Muscle of leg (tissue), 11 donors: Measurements from ENCODE around the gene MMEL1. TPM values are rescaled to one million over a fixed set of nuclear protein-coding genes. Genes with fewer than 3 reads are reported as not detected.

Experiments
- DNase-seq: peaks from one replicate; pipeline ENCODE4 v3.0.0; 2013
- H3K27ac ChIP-seq: one replicate; pipeline ENCODE4 v1.5.1; 2013; ENCODE audit warnings: mild to moderate bottlenecking, low read length, control low read depth
- H3K27me3 ChIP-seq: one replicate; pipeline ENCODE4 v1.6.1; 2013; ENCODE audit warnings: low read length; ENCODE audit not compliant: control insufficient read depth, insufficient read depth
- H3K36me3 ChIP-seq: one replicate; pipeline ENCODE4 v1.6.1; 2013; ENCODE audit warnings: low read length; ENCODE audit not compliant: control insufficient read depth, insufficient read depth
- H3K4me1 ChIP-seq: one replicate; pipeline ENCODE4 v1.6.1; 2013; ENCODE audit warnings: low read length; ENCODE audit not compliant: control insufficient read depth, insufficient read depth
- H3K4me3 ChIP-seq: one replicate; pipeline ENCODE4 v1.5.1; 2013; ENCODE audit warnings: low read length, control low read depth
- H3K9me3 ChIP-seq: replicated peaks from 2 replicates; pipeline ENCODE4 v1.6.1; 2013; ENCODE audit warnings: low read depth, low read length; ENCODE audit not compliant: control insufficient read depth
- WGBS: methylation state at CpG from one replicate; pipeline ENCODE4 v1.1.5; 2013; ENCODE audit warnings: missing lambda C conversion rate; ENCODE audit not compliant: insufficient coverage; 5-methylcytosine and 5-hydroxymethylcytosine counted together
- polyA plus RNA-seq, 8 donors: library from polyadenylated mRNA; unstranded; fragments of 120-200 nt; gene quantifications; one replicate each; pipeline versions ENCODE4 v1.2.1 to v1.2.3, GENCODE V29; 2013; ENCODE audit warnings: inconsistent platforms in 1 of 8, low replicate concordance in 1 of 8; ENCODE audit not compliant: insufficient read length in 8 of 8, insufficient read depth in 1 of 8
- total RNA-seq: library from RNA; stranded (reverse); fragments of 120-200 nt; gene quantifications from one replicate; pipeline ENCODE4 v1.2.4, GENCODE V29; 2013

The MMEL1 gene
- total and polyA plus RNA-seq, 9 donors, result 0.29 to 1.2 (median 0.61) TPM

DNA sequence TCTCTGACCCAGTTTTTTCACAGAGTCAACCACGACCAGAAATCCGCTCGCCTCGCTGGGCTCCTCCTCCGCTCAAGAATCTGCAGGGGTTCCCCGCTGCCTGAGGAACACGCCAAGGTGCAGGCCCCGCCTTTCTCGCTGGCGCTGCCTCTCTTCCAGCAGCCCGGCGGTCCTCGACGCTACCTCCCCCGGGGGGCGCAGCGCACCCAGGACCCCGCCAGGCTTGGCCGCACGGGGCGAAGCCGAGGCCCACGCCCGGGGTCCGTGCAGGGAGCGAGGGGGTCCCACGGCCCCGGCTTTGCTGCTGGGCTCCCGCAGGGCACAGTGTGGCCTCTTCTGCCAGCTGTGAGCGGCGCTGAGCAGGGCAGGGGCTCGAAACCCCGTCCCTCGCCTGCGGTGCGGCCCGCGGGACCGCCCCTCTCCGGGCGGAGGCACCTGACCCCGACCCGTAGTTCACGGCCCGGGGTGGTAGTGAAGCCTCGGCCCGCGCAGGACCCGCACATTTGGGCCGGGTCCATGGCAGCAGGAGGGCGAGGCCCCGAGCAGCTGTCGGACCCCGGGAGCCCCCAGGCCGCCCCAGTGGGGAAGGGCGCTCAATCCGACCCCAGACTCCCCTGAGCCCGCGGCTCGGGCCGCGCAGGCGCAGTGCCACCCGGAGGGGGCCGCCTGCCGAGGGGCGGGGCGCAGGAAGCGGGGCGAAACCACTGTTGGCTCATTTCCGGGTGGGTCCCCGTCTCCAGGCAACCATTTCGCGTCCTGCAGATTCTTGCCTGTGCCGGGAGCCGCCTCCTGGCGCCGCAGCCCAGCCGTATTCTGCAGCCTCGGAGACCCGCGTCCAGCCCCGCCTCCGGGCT is 10.0 kb upstream of the MMEL1 start:
- peaks cover 9% of the 10 kb centered on the region for H3K9me3 ChIP-seq
- WGBS, result under 1% methylated on average over 84 of the region's 84 CpGs
- no peaks in the 10 kb centered on the region for H3K36me3 ChIP-seq
- H3K4me3 ChIP-seq, result peak overlapping the region; percentile 76
- no peak overlapping the region for H3K27ac ChIP-seq
- H3K27me3 ChIP-seq, result no peaks in the 10 kb centered on the region
- peak; percentile 96 for DNase-seq
- peaks cover 32% of the 10 kb centered on the region for H3K4me1 ChIP-seq

DNA sequence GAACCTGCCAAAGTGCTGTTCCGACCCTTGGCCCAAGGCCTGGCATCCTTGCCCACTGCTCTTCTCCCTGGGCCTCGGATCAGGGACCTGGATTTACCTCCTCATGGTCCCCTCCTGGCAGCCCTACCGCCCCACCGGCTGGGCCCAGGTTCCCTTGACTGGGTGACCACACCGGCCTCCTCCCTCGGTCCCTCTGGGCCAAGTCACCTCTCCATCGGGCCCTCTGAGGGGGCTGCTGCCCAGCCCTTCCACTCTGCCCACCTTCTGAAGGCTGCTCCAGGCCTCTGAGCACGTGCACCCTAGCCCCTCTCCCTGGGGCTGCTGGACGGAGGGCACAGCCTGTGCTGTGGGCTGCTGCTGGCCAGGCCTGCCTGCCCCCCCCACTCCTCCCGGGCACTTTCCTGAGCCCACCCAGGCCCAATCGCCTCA is 9.3 kb upstream of the MMEL1 start:
- Histone ChIP-seq H3K4me3 (peak overlapping the region; percentile 76), H3K36me3 (no peaks in the 10 kb centered on the region), H3K27ac (no peak overlapping the region), H3K9me3 (peaks cover 5% of the 10 kb centered on the region), H3K4me1 (peaks cover 32% of the 10 kb centered on the region), H3K27me3 (no peaks in the 10 kb centered on the region)
- no peak for DNase-seq
- WGBS, result 27% methylated on average over 11 of the region's 11 CpGs

DNA sequence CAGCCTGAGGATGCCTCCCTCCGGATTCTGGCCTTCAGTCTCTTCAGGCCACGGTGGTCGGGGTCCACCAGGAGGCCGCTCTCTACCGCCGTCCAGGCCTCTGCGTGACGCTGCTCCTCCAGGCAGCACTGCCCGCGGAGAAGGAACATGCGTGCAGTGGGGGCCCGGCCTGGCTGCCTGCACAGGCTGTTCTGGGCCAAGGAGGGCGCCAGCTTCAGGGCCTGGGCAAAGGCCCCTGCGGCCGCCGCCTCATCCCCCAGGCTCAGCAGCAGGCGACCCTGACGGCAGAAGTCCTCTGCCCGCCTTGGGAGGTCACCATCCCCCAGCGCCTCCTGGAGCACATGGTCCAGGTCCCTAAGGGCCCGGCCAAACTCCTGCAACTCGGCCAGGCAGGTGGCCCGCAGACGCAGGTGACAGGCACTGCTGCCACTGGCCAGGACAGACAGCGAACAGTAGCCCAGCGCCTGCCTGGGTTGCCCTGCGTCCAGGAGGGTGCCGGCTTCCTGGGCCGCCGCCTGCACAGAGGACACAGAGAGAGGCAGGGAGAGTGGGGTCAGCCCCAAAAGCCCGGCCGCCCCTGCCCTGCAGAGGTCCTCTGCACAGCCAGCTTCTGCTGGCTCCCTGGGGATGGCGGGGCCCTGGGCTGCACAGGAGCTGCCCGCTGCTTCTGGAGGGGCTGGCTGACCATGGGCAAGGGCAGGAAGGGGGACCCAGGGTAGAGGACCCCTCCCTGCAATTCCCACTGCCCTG is 8.7 kb upstream of the MMEL1 start:
- Histone ChIP-seq H3K27ac (no peak overlapping the region), H3K4me1 (peaks cover 32% of the 10 kb centered on the region), H3K9me3 (peaks cover 4% of the 10 kb centered on the region), H3K4me3 (peak overlapping the region; percentile 76), H3K27me3 (no peaks in the 10 kb centered on the region), H3K36me3 (no peaks in the 10 kb centered on the region)
- no peak for DNase-seq
- 79% methylated on average over 32 of the region's 34 CpGs for WGBS

GRCh38 chr1:2640626-2641025 is 7.8 kb upstream of the MMEL1 start:
- Histone ChIP-seq H3K27ac (peak overlapping the region; percentile 42), H3K27me3 (no peaks in the 10 kb centered on the region), H3K36me3 (no peaks in the 10 kb centered on the region), H3K4me3 (no peak overlapping the region), H3K4me1 (peaks cover 32% of the 10 kb centered on the region), H3K9me3 (peaks cover 8% of the 10 kb centered on the region)
- WGBS, result 80% methylated on average over 1 of the region's 3 CpGs
- DNase-seq, result no peak

DNA sequence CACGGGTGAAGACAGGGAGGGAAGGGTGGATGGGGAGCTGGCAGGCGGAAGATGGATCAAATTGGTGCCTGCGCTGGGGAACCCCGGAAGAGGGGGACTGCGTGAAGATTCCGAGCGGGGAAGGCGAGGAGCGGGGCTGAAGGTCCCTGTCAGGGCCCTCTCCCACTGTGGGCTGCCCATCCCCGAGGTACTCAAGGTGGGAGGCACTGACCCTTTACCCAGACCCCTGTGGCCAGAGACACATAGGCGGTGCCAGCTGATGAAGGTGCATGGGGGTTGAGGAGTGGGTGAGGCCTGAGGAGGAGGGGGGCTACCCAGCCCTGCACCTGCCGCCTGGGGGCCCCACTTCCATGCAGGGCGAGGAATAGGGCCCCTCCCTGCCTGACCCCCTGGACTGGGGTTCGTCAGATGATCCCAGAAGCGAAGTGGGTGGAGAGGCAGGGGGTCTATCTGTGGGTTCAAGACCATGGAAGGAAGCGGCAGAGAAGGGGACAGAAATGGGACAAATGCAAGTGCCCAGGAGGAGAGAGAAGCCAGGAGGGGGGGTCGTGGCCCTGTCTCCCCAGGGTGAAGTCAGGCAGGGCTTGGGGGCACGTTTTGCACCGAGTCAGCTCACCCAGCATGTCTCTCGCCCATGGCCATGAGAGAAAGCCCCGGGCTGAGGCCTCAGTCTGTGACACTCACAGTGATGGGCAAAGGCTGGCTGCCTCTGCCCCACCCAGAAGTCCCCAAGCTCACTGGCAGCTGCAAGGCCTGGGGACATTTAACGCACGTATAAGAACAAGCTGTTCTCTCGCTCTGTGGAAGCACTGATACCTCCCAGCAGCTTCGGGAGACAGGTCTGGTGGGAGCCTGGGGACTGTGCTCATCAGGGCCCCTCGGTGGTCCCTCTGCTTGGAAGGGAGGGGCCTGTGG is 7.0 kb upstream of the MMEL1 start:
- Histone ChIP-seq H3K4me1 (peaks cover 32% of the 10 kb centered on the region), H3K4me3 (no peak overlapping the region), H3K27ac (peak overlapping the region; percentile 65), H3K9me3 (peaks cover 8% of the 10 kb centered on the region), H3K36me3 (no peaks in the 10 kb centered on the region), H3K27me3 (no peaks in the 10 kb centered on the region)
- peak; percentile 62 for DNase-seq
- 64% methylated on average over 24 of the region's 26 CpGs for WGBS

DNA sequence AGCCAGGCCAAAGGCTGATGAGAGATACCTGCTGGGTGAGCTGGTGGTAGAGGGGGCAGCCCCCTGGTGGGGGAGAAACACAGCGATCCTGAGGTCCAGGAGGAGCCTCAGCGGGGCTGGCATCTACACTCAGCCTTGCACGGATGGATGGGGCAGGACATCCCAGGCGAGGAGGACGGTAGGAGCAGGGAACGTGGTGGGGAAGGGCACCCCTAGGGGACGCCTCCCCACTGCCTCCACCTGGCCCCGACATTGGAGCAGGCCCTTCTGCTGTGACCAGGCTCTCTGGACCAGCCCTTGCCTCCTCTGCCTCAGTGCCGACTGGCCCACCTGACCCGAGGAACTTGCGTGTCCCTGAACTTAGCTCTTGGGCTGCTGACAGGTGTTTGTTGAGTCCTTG is 6.4 kb upstream of the MMEL1 start:
- H3K27me3 ChIP-seq, result no peaks in the 10 kb centered on the region
- H3K27ac ChIP-seq, result no peak overlapping the region
- DNase-seq, result no peak
- peaks cover 8% of the 10 kb centered on the region for H3K9me3 ChIP-seq
- H3K4me1 ChIP-seq, result peaks cover 33% of the 10 kb centered on the region
- H3K4me3 ChIP-seq, result no peak overlapping the region
- no peaks in the 10 kb centered on the region for H3K36me3 ChIP-seq
- 58% methylated on average over 7 of the region's 11 CpGs for WGBS

DNA sequence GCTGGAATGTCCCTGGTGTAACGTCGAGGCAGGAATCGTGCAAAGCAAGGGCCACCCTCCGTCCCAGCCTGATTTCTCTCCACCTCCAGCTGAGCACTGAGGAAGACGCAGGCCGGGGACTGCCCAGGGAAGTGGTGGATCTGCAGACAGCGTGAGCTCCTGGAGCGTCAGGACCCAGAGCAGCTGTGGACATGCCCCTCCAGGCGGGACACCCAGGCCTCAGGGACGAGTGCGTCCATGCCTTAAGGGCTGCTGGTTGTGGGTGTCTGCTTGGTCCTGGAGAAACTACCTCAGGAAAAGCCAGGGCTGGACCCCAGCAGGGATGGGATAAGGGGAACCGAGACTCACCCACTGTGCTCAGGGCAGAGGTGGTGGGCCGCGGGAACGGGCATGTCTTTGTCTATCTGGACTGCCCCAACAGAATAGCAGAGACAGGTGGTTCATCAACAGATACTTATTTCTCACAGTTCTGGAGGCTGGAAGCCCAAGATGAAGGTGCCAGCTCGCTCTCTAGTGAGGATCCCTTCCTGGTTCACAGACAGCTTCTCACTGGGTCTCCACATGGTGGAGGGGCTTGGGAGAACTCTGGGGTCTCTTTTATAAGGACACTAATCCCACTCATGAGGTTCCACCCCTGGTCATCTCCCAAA is 5.8 kb upstream of the MMEL1 start:
- Histone ChIP-seq H3K36me3 (no peaks in the 10 kb centered on the region), H3K4me1 (peaks cover 37% of the 10 kb centered on the region), H3K4me3 (no peak overlapping the region), H3K27me3 (no peaks in the 10 kb centered on the region), H3K9me3 (peaks cover 8% of the 10 kb centered on the region), H3K27ac (no peak overlapping the region)
- no peak for DNase-seq
- whole genome bisulfite sequencing, result 61% methylated on average over 6 of the region's 16 CpGs

DNA sequence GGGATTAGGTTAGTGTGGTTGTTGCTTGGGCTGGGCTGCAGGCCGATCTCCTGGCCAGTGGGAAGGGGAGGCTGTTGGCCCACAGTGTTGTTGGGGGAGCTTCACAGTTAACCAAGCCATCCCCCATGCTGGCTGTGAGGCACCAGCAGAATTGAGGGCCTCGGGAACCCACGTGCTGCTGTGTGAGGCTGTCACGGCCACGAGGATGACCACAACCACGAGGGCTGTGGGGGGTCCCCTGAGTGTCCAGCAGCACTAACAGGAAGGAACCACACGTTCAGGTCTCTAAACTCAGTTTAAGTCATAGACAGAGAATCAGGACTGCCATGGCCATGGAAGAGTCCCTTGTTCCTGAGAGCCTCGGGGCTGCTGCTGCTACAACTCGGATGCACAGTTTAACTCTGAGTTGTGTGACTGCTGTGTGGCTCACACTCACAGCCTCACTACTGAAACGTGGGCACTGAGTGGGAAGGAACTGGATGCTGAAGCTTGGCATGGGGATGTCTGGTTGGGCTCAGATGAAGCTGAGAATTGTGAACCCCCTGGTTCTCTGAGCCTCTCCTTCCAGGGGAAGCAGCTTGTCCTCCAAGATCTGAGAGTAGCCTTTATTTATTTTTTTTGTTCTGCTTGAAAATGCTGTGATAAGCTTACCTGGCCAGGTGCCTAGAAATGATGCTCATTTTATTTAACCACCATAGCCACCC is 4.8 kb upstream of the MMEL1 start:
- no peaks in the 10 kb centered on the region for H3K36me3 ChIP-seq
- H3K4me3 ChIP-seq, result no peak overlapping the region
- no peaks in the 10 kb centered on the region for H3K27me3 ChIP-seq
- 55% methylated on average over 8 of the region's 10 CpGs for WGBS
- peaks cover 35% of the 10 kb centered on the region for H3K4me1 ChIP-seq
- H3K9me3 ChIP-seq, result peaks cover 8% of the 10 kb centered on the region
- no peak overlapping the region for H3K27ac ChIP-seq
- no peak for DNase-seq

DNA sequence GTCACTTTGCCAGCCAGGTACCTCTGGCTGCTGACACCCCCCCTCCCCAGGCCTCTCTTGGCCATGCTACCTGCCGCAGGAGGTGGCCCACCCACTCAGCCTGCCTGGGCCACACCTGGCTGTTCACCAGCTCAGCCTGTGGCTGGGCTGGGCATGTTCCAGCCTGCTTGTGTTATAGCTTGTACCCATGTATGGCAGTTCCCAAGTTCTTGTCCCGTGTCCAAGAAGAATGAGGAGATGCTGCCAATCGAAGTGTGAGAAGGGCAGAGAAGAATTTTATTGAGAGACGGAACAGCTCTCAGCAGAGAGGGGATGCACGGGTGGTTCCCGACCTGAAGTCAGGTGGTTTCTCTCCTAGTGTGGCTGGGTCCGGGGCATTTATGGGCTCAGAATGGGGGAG is 3.9 kb upstream of the MMEL1 start:
- peaks cover 8% of the 10 kb centered on the region for H3K9me3 ChIP-seq
- no peak for DNase-seq
- peaks cover 27% of the 10 kb centered on the region for H3K4me1 ChIP-seq
- no peak overlapping the region for H3K4me3 ChIP-seq
- WGBS, result 93% methylated on average over 7 of the region's 7 CpGs
- H3K36me3 ChIP-seq, result no peaks in the 10 kb centered on the region
- H3K27ac ChIP-seq, result no peak overlapping the region
- peaks cover under 1% of the 10 kb centered on the region for H3K27me3 ChIP-seq
